ENCODE measurements around the gene SPAG17. TPM values are rescaled to one million over a fixed set of nuclear protein-coding genes. Genes with fewer than 3 reads are reported as not detected.

SPAG17 gene
- total RNA-seq, 4 donors from 2014 or later, result not detected

DNA sequence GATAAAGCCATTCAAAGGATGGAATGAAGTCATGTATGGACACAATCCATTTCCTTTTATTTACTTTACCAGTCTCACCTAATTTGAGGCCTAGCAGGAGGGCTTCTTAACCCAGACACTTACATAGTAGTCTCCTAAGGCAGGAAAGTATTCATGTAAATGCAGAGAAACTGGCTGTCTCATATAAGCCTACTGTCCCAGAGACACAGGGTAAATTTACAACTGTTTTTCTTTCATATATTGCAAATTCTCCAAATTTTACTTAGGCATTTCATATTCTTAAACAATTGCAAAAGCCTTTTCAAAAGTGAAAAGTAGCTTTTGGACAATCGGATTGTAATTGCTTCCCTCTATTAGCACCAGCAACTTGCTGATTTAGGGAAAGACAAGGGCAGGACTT is 29.9 kb downstream of the SPAG17 start:
- TF ChIP-seq POLR2A (IDR thresholded peaks at IDR 0.05) (no peak), CTCF (IDR thresholded peaks at IDR 0.05 in 4 of 5, conservative IDR thresholded peaks at IDR 0.05 in 1 of 5) (no peak)

GRCh38 chr1:118154220-118154619 is 30.8 kb downstream of the SPAG17 start:
- Histone ChIP-seq H3K4me1 (peaks cover 0 to 3% of the 10 kb centered on the region in 2 donors), H3K4me3 (no peak overlapping the region), H3K27ac (no peak overlapping the region), H3K36me3 (no peaks in the 10 kb centered on the region), H3K9me3 (no peaks in the 10 kb centered on the region), H3K27me3 (no peaks in the 10 kb centered on the region)
- intact Hi-C loops (cut with DNase I; ENCODE audit: low total_unique reads), result loop anchor here (10.0 kb wide), 1 partner anchor 561 kb away; no protein-coding TSS in a partner anchor
- DNase-seq (no peak), ATAC-seq (peak; percentile 62 to 69)
- in situ Hi-C loops (cut with MboI; ENCODE audit: low sequenced_read_pairs in 4 of 4), result loop anchor here (5.0 to 25.0 kb wide), 4 partner anchors 858 to 1208 kb away; partner anchors contain the start of gene HAO2 (in 1 of the 4)
- TF ChIP-seq CTCF (IDR thresholded peaks at IDR 0.05 in 4 of 5, conservative IDR thresholded peaks at IDR 0.05 in 1 of 5), result peak; percentile 22 to 41 (median 26)
- no peak for TF ChIP-seq POLR2A (IDR thresholded peaks at IDR 0.05)

More for the DNA sequence above, 29.9 kb downstream of the SPAG17 start:
- H3K27me3 ChIP-seq, result no peaks in the 10 kb centered on the region
- in situ Hi-C loops (cut with MboI; ENCODE audit: low sequenced_read_pairs in 4 of 4) (loop anchor here (10.0 to 25.0 kb wide), 3 partner anchors 857 to 1207 kb away; partner anchors contain the start of gene HAO2 (in 1 of the 4)), intact Hi-C loops (cut with DNase I; ENCODE audit: low total_unique reads) (loop anchor here (10.0 kb wide), 1 partner anchor 560 kb away; no protein-coding TSS in a partner anchor)
- ATAC-seq (no peak), DNase-seq (no peak)
- no peak overlapping the region for H3K27ac ChIP-seq
- H3K4me1 ChIP-seq, result peaks cover 0 to 3% of the 10 kb centered on the region in 2 donors
- no peak overlapping the region for H3K4me3 ChIP-seq
- no peaks in the 10 kb centered on the region for H3K9me3 ChIP-seq
- H3K36me3 ChIP-seq, result no peaks in the 10 kb centered on the region

- TF ChIP-seq CTCF (IDR thresholded peaks at IDR 0.05 in 4 of 5, conservative IDR thresholded peaks at IDR 0.05 in 1 of 5) (peak; percentile 56 to 75 (median 62)), POLR2A (IDR thresholded peaks at IDR 0.05) (no peak)
- DNase-seq, result peak in 1 of 2 donors; percentile 26
- H3K4me1 ChIP-seq, result peaks cover 3 to 4% of the 10 kb centered on the region in 2 donors
- no peaks in the 10 kb centered on the region for H3K36me3 ChIP-seq
- H3K27ac ChIP-seq, result no peak overlapping the region
- in situ Hi-C loops (cut with MboI; ENCODE audit: low sequenced_read_pairs in 4 of 4), result loop anchor here (5.0 to 25.0 kb wide), 4 partner anchors 861 to 1211 kb away; partner anchors contain the start of gene HAO2 (in 1 of the 4)
- H3K9me3 ChIP-seq, result no peaks in the 10 kb centered on the region
- H3K4me3 ChIP-seq, result no peak overlapping the region
- intact Hi-C loops (cut with DNase I; ENCODE audit: low total_unique reads), result loop anchor here (1.0 to 10.0 kb wide), 2 partner anchors 563 to 857 kb away; no protein-coding TSS in a partner anchor
- H3K27me3 ChIP-seq, result no peaks in the 10 kb centered on the region
- peak in 1 of 2 donors; percentile 44 for ATAC-seq
Observed at GRCh38 chr1:118151312-118151937, 33.6 kb downstream of the SPAG17 start.

GRCh38 chr1:118149799-118150198 is 35.2 kb downstream of the SPAG17 start:
- H3K4me3 ChIP-seq, result no peak overlapping the region
- in situ Hi-C loops (cut with MboI; ENCODE audit: low sequenced_read_pairs in 4 of 4), result loop anchor here (5.0 to 25.0 kb wide), 4 partner anchors 863 to 1213 kb away; partner anchors contain the start of gene HAO2 (in 1 of the 4)
- no peaks in the 10 kb centered on the region for H3K36me3 ChIP-seq
- H3K27me3 ChIP-seq, result no peaks in the 10 kb centered on the region
- ATAC-seq, result no peak
- no peaks in the 10 kb centered on the region for H3K9me3 ChIP-seq
- TF ChIP-seq POLR2A (IDR thresholded peaks at IDR 0.05) (no peak), CTCF (IDR thresholded peaks at IDR 0.05 in 4 of 5, conservative IDR thresholded peaks at IDR 0.05 in 1 of 5) (no peak)
- H3K4me1 ChIP-seq, result peaks cover 3 to 4% of the 10 kb centered on the region in 2 donors
- DNase-seq, result no peak
- H3K27ac ChIP-seq, result no peak overlapping the region
- intact Hi-C loops (cut with DNase I; ENCODE audit: low total_unique reads), result loop anchor here (10.0 kb wide), 1 partner anchor 565 kb away; no protein-coding TSS in a partner anchor

Data from gastrocnemius medialis (tissue), 4 donors.